ENCODE measurements around the gene BBLN. TPM values are rescaled to one million over a fixed set of nuclear protein-coding genes. Genes with fewer than 3 reads are reported as not detected.

BBLN gene
- total and polyA plus RNA-seq, 2 of the 4 experiments (the other 2 are of a cell fraction), result 25.1 to 103 TPM

DNA sequence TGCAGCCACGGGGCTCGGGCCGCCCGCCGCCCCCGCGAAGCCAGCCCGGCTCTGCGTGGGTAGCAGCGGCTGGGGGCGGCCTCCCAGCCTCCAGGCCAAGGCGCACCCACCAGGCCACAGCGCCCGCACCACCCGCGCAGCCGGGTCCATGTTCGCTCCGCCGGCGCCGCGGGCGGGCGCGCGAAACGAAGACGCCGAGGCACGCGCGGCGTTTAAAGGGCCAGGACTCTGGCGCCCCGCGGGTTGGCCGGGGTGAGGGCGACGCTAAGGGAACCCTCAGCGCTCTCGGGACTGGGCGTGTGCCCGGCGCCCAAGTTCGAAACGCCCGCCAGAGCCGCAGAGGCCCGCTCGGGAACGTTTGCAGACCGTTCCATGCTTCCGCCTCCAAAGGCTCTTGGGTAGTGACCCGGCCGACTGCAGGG is 32.5 kb upstream of the BBLN start, which contains the start of gene PTGES2:
PTGES2 (minus strand) TSS at position 162 of the 422 bp plus-strand sequence; CDS start at position 150, 12 bp downstream.
- H2AFZ ChIP-seq (replicated peaks; ENCODE audit: low read length, poor library complexity), result peak within 1 kb of the TSS; percentile 99
- DNase-seq, result peak; percentile 78
- intact Hi-C loops (cut with micrococcal nuclease), result no loop called here
- ChIA-PET POLR2A (ENCODE audit: unreplicated experiment) (no interaction called here), CTCF (interaction anchor here (1.9 kb wide), 1 partner anchor 10 kb away, joined by 6 read pairs; no protein-coding TSS in a partner anchor)
- H2BK20ac ChIP-seq (ENCODE audit: low read depth, low read length), result no peak within 1 kb of the TSS
- 0% methylated on average over 24 of the region's 56 CpGs; no CpG with 5 or more reads in 1 of the 2 experiments for WGBS, 2 experiments (ENCODE audit: extremely low coverage in 2 of 2, insufficient read length in 1 of 2)
- peak within 1 kb of the TSS; percentile 81 for H3K18ac ChIP-seq (ENCODE audit: low read depth, low read length)
- H3K23ac ChIP-seq (ENCODE audit: low read depth, low read length), result peak within 1 kb of the TSS; percentile 99
- peak; percentile 75 for ATAC-seq (ENCODE audit: low read depth)
- peak within 1 kb of the TSS; percentile 96 for H3K4me3 ChIP-seq (ENCODE audit: insufficient read depth, low read depth, low read length)
- H2AK9ac ChIP-seq (replicated peaks; ENCODE audit: low read depth, low read length, poor library complexity), result peak within 1 kb of the TSS; percentile 97
- H4K5ac ChIP-seq (ENCODE audit: low read depth, low read length), result peak within 1 kb of the TSS; percentile 69
- peak within 1 kb of the TSS; percentile 95 for H3K27ac ChIP-seq (ENCODE audit: insufficient read depth, low read length)
- no peak for TF ChIP-seq MAFK (IDR thresholded peaks at IDR 0.05; ENCODE audit: low read depth, low read length)
- no peak for TF ChIP-seq SMC3 (IDR thresholded peaks at IDR 0.05; ENCODE audit: low read depth, low read length)
- TF ChIP-seq BHLHE40 (IDR thresholded peaks at IDR 0.05; ENCODE audit: low read depth, low read length), result peak; percentile 84
- peak; percentile 73 for TF ChIP-seq MXI1 (IDR thresholded peaks at IDR 0.05; ENCODE audit: borderline replicate concordance, low read depth, low read length)
- TF ChIP-seq MAZ (IDR thresholded peaks at IDR 0.05; ENCODE audit: borderline replicate concordance, low read depth, low read length), result no peak
- TF ChIP-seq, protein P1, sequence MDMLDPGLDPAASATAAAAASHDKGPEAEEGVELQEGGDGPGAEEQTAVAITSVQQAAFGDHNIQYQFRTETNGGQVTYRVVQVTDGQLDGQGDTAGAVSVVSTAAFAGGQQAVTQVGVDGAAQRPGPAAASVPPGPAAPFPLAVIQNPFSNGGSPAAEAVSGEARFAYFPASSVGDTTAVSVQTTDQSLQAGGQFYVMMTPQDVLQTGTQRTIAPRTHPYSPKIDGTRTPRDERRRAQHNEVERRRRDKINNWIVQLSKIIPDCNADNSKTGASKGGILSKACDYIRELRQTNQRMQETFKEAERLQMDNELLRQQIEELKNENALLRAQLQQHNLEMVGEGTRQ (IDR thresholded peaks at IDR 0.05; ENCODE audit: low read depth, low read length), result no peak
- peak within 1 kb of the TSS; percentile 94 for H4K91ac ChIP-seq (ENCODE audit: insufficient read depth, low read depth, low read length)
- H2BK15ac ChIP-seq (ENCODE audit: low read depth, low read length), result peak within 1 kb of the TSS; percentile 89; the same call in 1 of the 3 replicates
- peak within 1 kb of the TSS; percentile 98 for H3K4ac ChIP-seq (ENCODE audit: low read depth, low read length)
- in situ Hi-C loops (cut with MboI; ENCODE audit: low sequenced_read_pairs), result no loop called here
- peak within 1 kb of the TSS; percentile 82 for H3K56ac ChIP-seq (ENCODE audit: extremely low read depth, insufficient read depth, low read length)
- H2BK5ac ChIP-seq (ENCODE audit: low read depth, low read length, poor library complexity, severe bottlenecking), result peak within 1 kb of the TSS; percentile 98
- peak within 1 kb of the TSS; percentile 97 for H3K14ac ChIP-seq (replicated peaks; ENCODE audit: low read depth, low read length)
- dilution Hi-C loops (cut with HindIII; ENCODE audit: low sequenced_read_pairs, unreplicated experiment), result no loop called here
- H3K27me3 ChIP-seq (ENCODE audit: control insufficient read depth, insufficient read depth, low read length), result peaks cover 4% of the 10 kb centered on the region
- peaks cover 17% of the 10 kb centered on the region; the same call in 1 of the 2 replicates for H4K20me1 ChIP-seq (ENCODE audit: insufficient read depth, low read length)
- H3K4me1 ChIP-seq (ENCODE audit: control insufficient read depth, insufficient read depth, low read length), result peaks cover 10% of the 10 kb centered on the region; the same call in 1 of the 2 replicates
- peak within 1 kb of the TSS; percentile 95 for H2BK120ac ChIP-seq (ENCODE audit: low read depth, low read length)
- H3K4me2 ChIP-seq (ENCODE audit: low read depth, low read length), result peak within 1 kb of the TSS; percentile 97
- peaks cover 7% of the 10 kb centered on the region for H3K36me3 ChIP-seq (ENCODE audit: control insufficient read depth, insufficient read depth, low read length)
- H3K9me1 ChIP-seq (ENCODE audit: insufficient read depth, low read length), result peaks cover 10% of the 10 kb centered on the region
- H3K9me3 ChIP-seq (ENCODE audit: control insufficient read depth, insufficient read depth, low read length), result no peaks in the 10 kb centered on the region
- BruUV-seq (replicated peaks), result no TSS peak
- H3K9ac ChIP-seq (ENCODE audit: low read depth, low read length), result peak within 1 kb of the TSS; percentile 94
- H3K79me1 ChIP-seq (ENCODE audit: low read depth in 1 of 2, low read length in 2 of 2), result peaks cover 9 to 39% of the 10 kb centered on the region in 2 experiments; a peak in 3 of 4 replicates
- peak within 1 kb of the TSS; percentile 56 to 98 for H4K8ac ChIP-seq (ENCODE audit: low read depth in 2 of 2, low read length in 2 of 2)
- peak within 1 kb of the TSS; percentile 84 for H2AK5ac ChIP-seq (ENCODE audit: low read depth, low read length)
